ENCODE results near the gene C16orf96. TPM values are rescaled to one million over a fixed set of nuclear protein-coding genes. Genes with fewer than 3 reads are reported as not detected.

Gene C16orf96
- total and polyA plus RNA-seq, 2 of the 13 experiments (the other 11 are each of a cell fraction or from before 2014, with no cell fraction given): 0.03 TPM; not detected in 1

DNA sequence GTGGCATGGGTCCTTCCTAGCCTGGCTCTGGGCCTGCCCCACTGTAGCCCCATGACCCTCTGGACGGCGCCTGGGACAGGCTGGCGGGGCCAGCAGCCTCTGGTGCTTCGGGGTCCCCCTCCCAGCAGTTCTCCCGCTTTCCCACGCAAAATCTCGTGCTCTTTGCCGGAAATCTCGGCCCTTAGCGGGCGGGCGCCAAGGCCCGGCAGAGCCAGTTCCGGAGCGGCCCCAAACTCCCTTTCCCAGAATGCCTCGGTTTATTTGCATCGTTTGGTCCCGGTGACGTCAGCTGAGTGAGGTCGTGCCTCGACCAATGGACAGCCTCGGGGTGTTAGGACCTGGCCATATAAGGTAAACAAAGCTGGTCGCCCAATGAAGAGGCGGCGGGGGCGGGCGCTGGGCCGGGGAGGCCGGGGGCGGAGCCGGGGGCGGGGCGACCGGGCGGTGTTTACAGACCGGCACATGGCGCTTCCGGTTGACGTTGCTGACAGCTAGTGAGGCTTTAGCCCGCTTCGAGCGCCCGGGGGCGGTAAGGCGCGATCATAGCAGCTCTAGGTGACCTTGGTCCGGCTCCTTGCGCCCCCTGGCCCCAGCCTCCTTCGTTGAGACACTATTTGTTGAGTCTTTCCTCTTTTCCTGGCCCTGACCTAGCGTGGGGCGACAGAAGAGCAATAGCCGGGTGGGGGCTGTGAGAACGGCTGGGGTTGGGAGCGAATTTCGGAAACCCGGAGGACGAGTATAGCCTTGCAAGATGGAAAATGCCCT, 60.1 kb downstream of the C16orf96 start (continued):
- TF ChIP-seq, protein P1, sequence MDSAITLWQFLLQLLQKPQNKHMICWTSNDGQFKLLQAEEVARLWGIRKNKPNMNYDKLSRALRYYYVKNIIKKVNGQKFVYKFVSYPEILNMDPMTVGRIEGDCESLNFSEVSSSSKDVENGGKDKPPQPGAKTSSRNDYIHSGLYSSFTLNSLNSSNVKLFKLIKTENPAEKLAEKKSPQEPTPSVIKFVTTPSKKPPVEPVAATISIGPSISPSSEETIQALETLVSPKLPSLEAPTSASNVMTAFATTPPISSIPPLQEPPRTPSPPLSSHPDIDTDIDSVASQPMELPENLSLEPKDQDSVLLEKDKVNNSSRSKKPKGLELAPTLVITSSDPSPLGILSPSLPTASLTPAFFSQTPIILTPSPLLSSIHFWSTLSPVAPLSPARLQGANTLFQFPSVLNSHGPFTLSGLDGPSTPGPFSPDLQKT (CRISPR knock-in tag; IDR thresholded peaks at IDR 0.05; ENCODE audit: borderline replicate concordance): no peak
- TF ChIP-seq POLR2AphosphoS2 (IDR thresholded peaks at IDR 0.05; ENCODE audit: low read depth, low read length): no peak
- TF ChIP-seq, protein P2, sequence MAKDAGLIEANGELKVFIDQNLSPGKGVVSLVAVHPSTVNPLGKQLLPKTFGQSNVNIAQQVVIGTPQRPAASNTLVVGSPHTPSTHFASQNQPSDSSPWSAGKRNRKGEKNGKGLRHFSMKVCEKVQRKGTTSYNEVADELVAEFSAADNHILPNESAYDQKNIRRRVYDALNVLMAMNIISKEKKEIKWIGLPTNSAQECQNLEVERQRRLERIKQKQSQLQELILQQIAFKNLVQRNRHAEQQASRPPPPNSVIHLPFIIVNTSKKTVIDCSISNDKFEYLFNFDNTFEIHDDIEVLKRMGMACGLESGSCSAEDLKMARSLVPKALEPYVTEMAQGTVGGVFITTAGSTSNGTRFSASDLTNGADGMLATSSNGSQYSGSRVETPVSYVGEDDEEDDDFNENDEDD (CRISPR knock-in tag; IDR thresholded peaks at IDR 0.05; ENCODE audit: borderline replicate concordance): peak; percentile 77; the same call in 1 of the 2 replicates
- TF ChIP-seq, protein P3, sequence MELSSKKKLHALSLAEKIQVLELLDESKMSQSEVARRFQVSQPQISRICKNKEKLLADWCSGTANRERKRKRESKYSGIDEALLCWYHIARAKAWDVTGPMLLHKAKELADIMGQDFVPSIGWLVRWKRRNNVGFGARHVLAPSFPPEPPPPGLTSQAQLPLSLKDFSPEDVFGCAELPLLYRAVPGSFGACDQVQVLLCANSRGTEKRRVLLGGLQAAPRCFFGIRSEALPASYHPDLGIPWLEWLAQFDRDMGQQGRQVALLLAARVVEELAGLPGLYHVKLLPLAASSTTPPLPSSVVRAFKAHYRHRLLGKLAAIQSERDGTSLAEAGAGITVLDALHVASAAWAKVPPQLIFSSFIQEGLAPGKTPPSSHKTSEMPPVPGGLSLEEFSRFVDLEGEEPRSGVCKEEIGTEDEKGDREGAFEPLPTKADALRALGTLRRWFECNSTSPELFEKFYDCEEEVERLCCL (CRISPR knock-in tag; IDR thresholded peaks at IDR 0.05; ENCODE audit: borderline replicate concordance): no peak
- TF ChIP-seq, protein P4, sequence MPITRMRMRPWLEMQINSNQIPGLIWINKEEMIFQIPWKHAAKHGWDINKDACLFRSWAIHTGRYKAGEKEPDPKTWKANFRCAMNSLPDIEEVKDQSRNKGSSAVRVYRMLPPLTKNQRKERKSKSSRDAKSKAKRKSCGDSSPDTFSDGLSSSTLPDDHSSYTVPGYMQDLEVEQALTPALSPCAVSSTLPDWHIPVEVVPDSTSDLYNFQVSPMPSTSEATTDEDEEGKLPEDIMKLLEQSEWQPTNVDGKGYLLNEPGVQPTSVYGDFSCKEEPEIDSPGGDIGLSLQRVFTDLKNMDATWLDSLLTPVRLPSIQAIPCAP (CRISPR knock-in tag; IDR thresholded peaks at IDR 0.05; ENCODE audit: low read depth): no peak
- peak; percentile 62; the same call in 1 of the 2 replicates for TF ChIP-seq SRY (CRISPR knock-in tag; IDR thresholded peaks at IDR 0.05)
- TF ChIP-seq SRSF1 (optimal IDR thresholded peaks at IDR 0.05; ENCODE audit: low read depth, low read length): peak; percentile 39
- no peak for TF ChIP-seq ZNF713 (CRISPR knock-in tag; IDR thresholded peaks at IDR 0.05)
- TF ChIP-seq, protein P5, sequence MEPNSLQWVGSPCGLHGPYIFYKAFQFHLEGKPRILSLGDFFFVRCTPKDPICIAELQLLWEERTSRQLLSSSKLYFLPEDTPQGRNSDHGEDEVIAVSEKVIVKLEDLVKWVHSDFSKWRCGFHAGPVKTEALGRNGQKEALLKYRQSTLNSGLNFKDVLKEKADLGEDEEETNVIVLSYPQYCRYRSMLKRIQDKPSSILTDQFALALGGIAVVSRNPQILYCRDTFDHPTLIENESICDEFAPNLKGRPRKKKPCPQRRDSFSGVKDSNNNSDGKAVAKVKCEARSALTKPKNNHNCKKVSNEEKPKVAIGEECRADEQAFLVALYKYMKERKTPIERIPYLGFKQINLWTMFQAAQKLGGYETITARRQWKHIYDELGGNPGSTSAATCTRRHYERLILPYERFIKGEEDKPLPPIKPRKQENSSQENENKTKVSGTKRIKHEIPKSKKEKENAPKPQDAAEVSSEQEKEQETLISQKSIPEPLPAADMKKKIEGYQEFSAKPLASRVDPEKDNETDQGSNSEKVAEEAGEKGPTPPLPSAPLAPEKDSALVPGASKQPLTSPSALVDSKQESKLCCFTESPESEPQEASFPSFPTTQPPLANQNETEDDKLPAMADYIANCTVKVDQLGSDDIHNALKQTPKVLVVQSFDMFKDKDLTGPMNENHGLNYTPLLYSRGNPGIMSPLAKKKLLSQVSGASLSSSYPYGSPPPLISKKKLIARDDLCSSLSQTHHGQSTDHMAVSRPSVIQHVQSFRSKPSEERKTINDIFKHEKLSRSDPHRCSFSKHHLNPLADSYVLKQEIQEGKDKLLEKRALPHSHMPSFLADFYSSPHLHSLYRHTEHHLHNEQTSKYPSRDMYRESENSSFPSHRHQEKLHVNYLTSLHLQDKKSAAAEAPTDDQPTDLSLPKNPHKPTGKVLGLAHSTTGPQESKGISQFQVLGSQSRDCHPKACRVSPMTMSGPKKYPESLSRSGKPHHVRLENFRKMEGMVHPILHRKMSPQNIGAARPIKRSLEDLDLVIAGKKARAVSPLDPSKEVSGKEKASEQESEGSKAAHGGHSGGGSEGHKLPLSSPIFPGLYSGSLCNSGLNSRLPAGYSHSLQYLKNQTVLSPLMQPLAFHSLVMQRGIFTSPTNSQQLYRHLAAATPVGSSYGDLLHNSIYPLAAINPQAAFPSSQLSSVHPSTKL (CRISPR knock-in tag; IDR thresholded peaks at IDR 0.05): peak; percentile 21; the same call in 1 of the 2 replicates
- peak; percentile 51; the same call in 1 of the 2 replicates for TF ChIP-seq ZMYM4 (CRISPR knock-in tag; IDR thresholded peaks at IDR 0.05)
- TF ChIP-seq ARID2 (CRISPR knock-in tag; IDR thresholded peaks at IDR 0.05; ENCODE audit: borderline replicate concordance): no peak
- TF ChIP-seq EZH2 (conservative IDR thresholded peaks at IDR 0.05; ENCODE audit: low read depth, low read length): no peak
- TF ChIP-seq, protein P6, sequence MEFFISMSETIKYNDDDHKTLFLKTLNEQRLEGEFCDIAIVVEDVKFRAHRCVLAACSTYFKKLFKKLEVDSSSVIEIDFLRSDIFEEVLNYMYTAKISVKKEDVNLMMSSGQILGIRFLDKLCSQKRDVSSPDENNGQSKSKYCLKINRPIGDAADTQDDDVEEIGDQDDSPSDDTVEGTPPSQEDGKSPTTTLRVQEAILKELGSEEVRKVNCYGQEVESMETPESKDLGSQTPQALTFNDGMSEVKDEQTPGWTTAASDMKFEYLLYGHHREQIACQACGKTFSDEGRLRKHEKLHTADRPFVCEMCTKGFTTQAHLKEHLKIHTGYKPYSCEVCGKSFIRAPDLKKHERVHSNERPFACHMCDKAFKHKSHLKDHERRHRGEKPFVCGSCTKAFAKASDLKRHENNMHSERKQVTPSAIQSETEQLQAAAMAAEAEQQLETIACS (CRISPR knock-in tag; IDR thresholded peaks at IDR 0.05): 0 out of 2 replicates have a peak, but pooled peaks have one; percentile 33
- TF ChIP-seq YY1 (IDR thresholded peaks at IDR 0.05; ENCODE audit: insufficient read depth, insufficient replicate concordance, low read depth, low read length): peak; percentile 48

All from HepG2 (cell line).